ENCODE results near the gene ALLC. TPM values are rescaled to one million over a fixed set of nuclear protein-coding genes. Genes with fewer than 3 reads are reported as not detected.

Gene ALLC
- polyA plus RNA-seq, 1 of the 3 experiments (the other 2 are of a cell fraction) = not detected

- no peaks in the 10 kb centered on the region for H3F3A ChIP-seq (replicated peaks; ENCODE audit: insufficient read depth)
- H3K27ac ChIP-seq (ENCODE audit: low read depth in 2 of 2, low read length in 1 of 2) = no peak overlapping the region
- 73% methylated on average over 11 of the region's 11 CpGs for WGBS (ENCODE audit: low lambda C conversion rate)
- H3K4me1 ChIP-seq (ENCODE audit: control insufficient read depth in 1 of 2, insufficient read depth in 2 of 2, low read depth in 1 of 2, low read length in 1 of 2) = peaks cover 0 to 21% of the 10 kb centered on the region in 2 experiments; a peak in 1 of 4 replicates
- no peaks in the 10 kb centered on the region for H4K20me1 ChIP-seq (ENCODE audit: insufficient read depth)
- H2AFZ ChIP-seq (ENCODE audit: low read depth) = no peak overlapping the region
- no peak overlapping the region for H3K4me2 ChIP-seq
- TF ChIP-seq RXRA (IDR thresholded peaks at IDR 0.05; ENCODE audit: borderline replicate concordance, low read depth) = no peak
- no peak for TF ChIP-seq ELF1 (IDR thresholded peaks at IDR 0.05)
- no peak for TF ChIP-seq RAD21 (IDR thresholded peaks at IDR 0.05; ENCODE audit: low read length)
- no peak for TF ChIP-seq FOXM1 (IDR thresholded peaks at IDR 0.05; ENCODE audit: low read depth)
- TF ChIP-seq MAX (IDR thresholded peaks at IDR 0.05; ENCODE audit: low read depth) = no peak
- no peak for TF ChIP-seq NFIC (IDR thresholded peaks at IDR 0.05; ENCODE audit: borderline replicate concordance)
- TF ChIP-seq JUND (IDR thresholded peaks at IDR 0.05) = no peak
- TF ChIP-seq USF1 (IDR thresholded peaks at IDR 0.05; ENCODE audit: borderline replicate concordance, low read depth) = no peak
- TF ChIP-seq GABPA (IDR thresholded peaks at IDR 0.05; ENCODE audit: low read depth) = no peak
- no peak for TF ChIP-seq CTCF (IDR thresholded peaks at IDR 0.05)
- TF ChIP-seq RFX5 (IDR thresholded peaks at IDR 0.05; ENCODE audit: low read length) = no peak
- TF ChIP-seq FOXJ3 (CRISPR knock-in tag; IDR thresholded peaks at IDR 0.05) = no peak
- no peak for TF ChIP-seq EP300 (IDR thresholded peaks at IDR 0.05; ENCODE audit: borderline replicate concordance in 1 of 2, low read depth in 1 of 2, low read length in 1 of 2)
- TF ChIP-seq RCOR1 (IDR thresholded peaks at IDR 0.05; ENCODE audit: low read length) = no peak
- no peak for TF ChIP-seq TEAD4 (IDR thresholded peaks at IDR 0.05; ENCODE audit: borderline replicate concordance, insufficient read depth)
- TF ChIP-seq PBX3 (IDR thresholded peaks at IDR 0.05) = no peak
- DNase-seq = no peak
- H3K79me2 ChIP-seq (ENCODE audit: insufficient read depth) = no peaks in the 10 kb centered on the region
- POLR2A ChIA-PET = interaction anchor here (0.5 kb wide), 1 partner anchor 28 kb away, joined by 3 read pairs; no protein-coding TSS in a partner anchor
- no peaks in the 10 kb centered on the region for H3K9me3 ChIP-seq
- CTCF ChIA-PET = interaction anchor here (1.0 kb wide), 1 partner anchor 12 kb away, joined by 3 read pairs; no protein-coding TSS in a partner anchor
- H3K4me3 ChIP-seq (ENCODE audit: low read depth in 2 of 2, low read length in 1 of 2) = no peak overlapping the region
- H3K36me3 ChIP-seq (replicated peaks in 1 of 2; ENCODE audit: control insufficient read depth in 1 of 2, insufficient read depth in 2 of 2, low read length in 1 of 2) = no peaks in the 10 kb centered on the region
- no peaks in the 10 kb centered on the region for H3K27me3 ChIP-seq (ENCODE audit: insufficient read depth)
- H3K9me2 ChIP-seq = no peaks in the 10 kb centered on the region
- H3K9ac ChIP-seq = no peak overlapping the region
These were observed 20.7 kb upstream of the ALLC start for GRCh38 chr2:3637311-3637675.
